GM12878 (cell line): ENCODE data around the gene SAMHD1. TPM values are rescaled to one million over a fixed set of nuclear protein-coding genes. Genes with fewer than 3 reads are reported as not detected.

Experiments
- ATAC-seq: fragments of 200-7000 bp; cut with Tn5 transposase; 3 replicates; pipeline ENCODE4 v1.9.1; 2020; ENCODE audit warnings: mild to moderate bottlenecking, moderate library complexity
- BruUV-seq: library from RNA; stranded (reverse); fragments of 400-500 nt; replicated peaks from 2 replicates; lab custom pipeline; 2021; lab: Mats Ljungman, UMichigan
- CTCF ChIA-PET: fragments of 300-600 bp; sonication (Branson Sonifier 250); formaldehyde crosslinking; extraction: SDS; loops from one replicate; lab custom pipeline; 2021; ENCODE audit warnings: inconsistent platforms; lab: Yijun Ruan, JAX
- POLR2A ChIA-PET: fragments of 350-600 bp; formaldehyde crosslinking; extraction: SDS; loops from one replicate; lab custom pipeline; 2021; ENCODE audit warnings: inconsistent platforms; lab: Charles Lee
- RAD21 ChIA-PET: fragments of 300-600 bp; sonication (Branson Sonifier 250); formaldehyde crosslinking; loops from one replicate; lab custom pipeline; 2023; ENCODE audit warnings: antibody characterized with exemption; ENCODE audit not compliant: unreplicated experiment; lab: Charles Lee
- SMC1A ChIA-PET: fragments of 300-600 bp; sonication (Branson Sonifier 250); formaldehyde crosslinking; loops from one replicate; lab custom pipeline; 2023; ENCODE audit not compliant: unreplicated experiment, uncharacterized antibody; lab: Charles Lee
- DNase-seq: peaks from one replicate; pipeline ENCODE4 v3.0.0-alpha.2; 2011; ENCODE audit warnings: low read depth, low spot score
- FAIRE-seq: peaks from 3 replicates; lab custom pipeline; 2011; peaks lifted over from hg19 to GRCh38; lab: Jason Lieb, UNC
- H2AFZ ChIP-seq: 2 replicates; pipeline ENCODE4 v1.6.0; 2011; ENCODE audit warnings: low read depth, low read length, control low read depth; ENCODE audit not compliant: control insufficient read depth
- H3K27ac ChIP-seq: 2 replicates; pipeline ENCODE4 v1.5.1; 2011; ENCODE audit warnings: control low read depth; ENCODE audit not compliant: control insufficient read depth, insufficient read depth
- H3K27me3 ChIP-seq, 2 experiments: replicated peaks in 1 of 2; 2 replicates each; pipeline versions ENCODE4 v1.6.0 to v1.6.1; 2011; ENCODE audit warnings: low read length in 1 of 2; ENCODE audit not compliant: control insufficient read depth in 2 of 2, insufficient read depth in 2 of 2
- H3K36me3 ChIP-seq, 2 experiments: 2 replicates each; pipeline ENCODE4 v1.5.1; 2011; ENCODE audit warnings: low read length in 1 of 2; ENCODE audit not compliant: control insufficient read depth in 2 of 2, insufficient read depth in 2 of 2
- H3K4me1 ChIP-seq: 2 replicates; pipeline ENCODE4 v1.6.1; 2011; ENCODE audit warnings: mild to moderate bottlenecking, low read length, moderate library complexity, mixed read lengths; ENCODE audit not compliant: control insufficient read depth, insufficient read depth
- H3K4me2 ChIP-seq: 2 replicates; pipeline ENCODE4 v1.6.0; 2011; ENCODE audit warnings: control low read depth; ENCODE audit not compliant: control insufficient read depth, insufficient read depth
- H3K4me3 ChIP-seq: fragments of 200-600 bp; sonication (generic); 2 replicates; pipeline ENCODE4 v1.5.1; 2016
- H3K79me2 ChIP-seq: 2 replicates; pipeline ENCODE4 v1.6.0; 2011; ENCODE audit warnings: low read length; ENCODE audit not compliant: control insufficient read depth, insufficient read depth
- H3K9ac ChIP-seq: 2 replicates; pipeline ENCODE4 v1.8.0; 2011; ENCODE audit warnings: low read length, control low read depth, mixed read lengths; ENCODE audit not compliant: control insufficient read depth, insufficient read depth
- H3K9me3 ChIP-seq: replicated peaks from 3 replicates; pipeline ENCODE4 v1.5.1; 2011; ENCODE audit warnings: mild to moderate bottlenecking, low read length; ENCODE audit not compliant: control insufficient read depth, insufficient read depth
- H4K20me1 ChIP-seq: 2 replicates; pipeline ENCODE4 v1.6.0; 2011; ENCODE audit not compliant: control insufficient read depth, insufficient read depth
- ATF7 ChIP-seq: fragments of 450-650 bp; IDR thresholded peaks from 2 replicates; pipeline ENCODE4 v1.6.1; 2016; ENCODE audit warnings: low read depth, mild to moderate bottlenecking
- EZH2 ChIP-seq: IDR thresholded peaks from 2 replicates; pipeline ENCODE4 v1.6.1; 2012; ENCODE audit warnings: low read depth, mild to moderate bottlenecking, control low read depth, inconsistent platforms, low read length, borderline replicate concordance; ENCODE audit not compliant: control insufficient read depth
- HDGF ChIP-seq: fragments of 450-650 bp; IDR thresholded peaks from 2 replicates; pipeline ENCODE4 v1.6.1; 2016; ENCODE audit warnings: antibody characterized with exemption
- IKZF1 ChIP-seq: fragments of 450-650 bp; conservative IDR thresholded peaks from 2 replicates; pipeline ENCODE4 v1.6.1; 2017; ENCODE audit warnings: antibody characterized with exemption, mild to moderate bottlenecking
- IKZF2 ChIP-seq, 2 experiments: fragments of 450-650 bp; IDR thresholded peaks; 2 replicates each; pipeline ENCODE4 v1.6.1; 2017; ENCODE audit warnings: mild to moderate bottlenecking in 2 of 2, moderate library complexity in 2 of 2
- KLF5 ChIP-seq: fragments of 450-650 bp; IDR thresholded peaks from 2 replicates; pipeline ENCODE4 v1.6.1; 2014; ENCODE audit warnings: mild to moderate bottlenecking; ENCODE audit not compliant: partially characterized antibody
- LARP7 ChIP-seq: fragments of 450-650 bp; IDR thresholded peaks from 2 replicates; pipeline ENCODE4 v1.6.1; 2017; ENCODE audit warnings: mild to moderate bottlenecking
- MEF2A ChIP-seq: IDR thresholded peaks from 2 replicates; pipeline ENCODE4 v1.6.1; 2011; ENCODE audit warnings: low read depth, mild to moderate bottlenecking, low read length, moderate library complexity; ENCODE audit not compliant: insufficient read depth
- MXI1 ChIP-seq: fragments of 150-350 bp; IDR thresholded peaks from 2 replicates; pipeline ENCODE4 v1.6.1; 2011; ENCODE audit warnings: low read depth, mild to moderate bottlenecking, inconsistent platforms, low read length, improper control_type of control experiment
- NFIC ChIP-seq: IDR thresholded peaks from 2 replicates; pipeline ENCODE4 v1.6.1; 2012; ENCODE audit warnings: low read depth, mild to moderate bottlenecking, inconsistent platforms, low read length, moderate library complexity
- NR2C1 ChIP-seq: fragments of 450-650 bp; IDR thresholded peaks from 2 replicates; pipeline ENCODE4 v1.6.1; 2017; ENCODE audit warnings: antibody characterized with exemption, mild to moderate bottlenecking, moderate library complexity
- POLR2A ChIP-seq: IDR thresholded peaks from 2 replicates; pipeline ENCODE4 v1.6.1; 2011; ENCODE audit warnings: low read depth, mild to moderate bottlenecking, low read length
- POLR2AphosphoS2 ChIP-seq: IDR thresholded peaks from 2 replicates; pipeline ENCODE4 v1.6.1; 2011; ENCODE audit warnings: low read depth, mild to moderate bottlenecking, low read length, improper control_type of control experiment, moderate library complexity
- RUNX3 ChIP-seq: IDR thresholded peaks from 2 replicates; pipeline ENCODE4 v1.6.1; 2012; ENCODE audit warnings: low read length, inconsistent platforms
- STAT3 ChIP-seq: IDR thresholded peaks from 2 replicates; pipeline ENCODE4 v1.6.1; 2011; ENCODE audit warnings: low read depth, low read length, improper control_type of control experiment
- SUZ12 ChIP-seq: fragments of 200-600 bp; sonication (generic); IDR thresholded peaks from one replicate; pipeline ENCODE4 v1.6.1; 2018; ENCODE audit warnings: antibody characterized with exemption, mild to moderate bottlenecking; ENCODE audit not compliant: unreplicated experiment
- TCF7 ChIP-seq: IDR thresholded peaks from 2 replicates; pipeline ENCODE4 v1.6.1; 2014; ENCODE audit warnings: antibody characterized with exemption, borderline replicate concordance
- WRNIP1 ChIP-seq: IDR thresholded peaks from 2 replicates; pipeline ENCODE4 v1.6.1; 2011; ENCODE audit warnings: low read depth, low read length, improper control_type of control experiment, borderline replicate concordance
- ZNF622 ChIP-seq: fragments of 450-650 bp; IDR thresholded peaks from 2 replicates; pipeline ENCODE4 v1.6.1; 2017; ENCODE audit warnings: mild to moderate bottlenecking, inconsistent platforms
- WGBS: methylation state at CpG from one replicate; pipeline ENCODE4 v1.1.6; 2016; ENCODE audit warnings: low lambda C conversion rate; ENCODE audit not compliant: insufficient replicate concordance, insufficient coverage; ENCODE audit errors: missing lambda C conversion rate; 5-methylcytosine and 5-hydroxymethylcytosine counted together
- in situ Hi-C: fragments of 300-500 bp; cut with MboI; formaldehyde crosslinking; loops from 9 replicates; pipeline ENCODE4 v1.14.3; 2018; ENCODE audit warnings: mixed read lengths
- intact Hi-C: fragments of 100-400 bp; cut with micrococcal nuclease; formaldehyde crosslinking; loops from one replicate; pipeline ENCODE4 v1.14.2; 2022; ENCODE audit not compliant: unreplicated experiment
- polyA plus RNA-seq, 11 experiments: library from polyadenylated mRNA; depleted of rRNA in 4 of 11; unstranded in 6 of 11; stranded (reverse) in 5 of 11; fragments of >200 nt; fragmentation: Nextera tagmentation in 4 of 11; fragmentation: Illumina TruSeq in 1 of 11; extraction: Ambion mirVana in 4 of 11; extraction: Trizol in 1 of 11; gene quantifications; 1 replicate in 1 of 11; 2 replicates in 10 of 11; pipeline versions ENCODE4 v1.2.1 to v1.2.3, GENCODE V29; 2011 to 2016; ENCODE audit warnings: inconsistent platforms in 2 of 11, missing spikeins in 2 of 11, low read depth in 1 of 11
- total RNA-seq, 4 experiments: library from RNA; depleted of rRNA in 3 of 4; stranded (reverse); fragments of >200 nt in 3 of 4; fragmentation: Illumina TruSeq in 1 of 4; extraction: Trizol in 1 of 4; gene quantifications; 2 replicates each; pipeline versions ENCODE4 v1.2.1 to v1.2.3, GENCODE V29; 2013 to 2021
- TF ChIP-seq, protein P1 (sequence below): IDR thresholded peaks from 2 replicates; pipeline ENCODE4 v1.6.1; 2012; ENCODE audit warnings: low read depth, low read length, improper control_type of control experiment
- TF ChIP-seq, protein P2 (sequence below): IDR thresholded peaks from 2 replicates; pipeline ENCODE4 v1.6.1; 2011; ENCODE audit warnings: low read depth, mild to moderate bottlenecking, low read length, moderate library complexity, borderline replicate concordance; ENCODE audit errors: extremely low read depth
- TF ChIP-seq, protein P3 (sequence below): fragments of 450-650 bp; IDR thresholded peaks from 2 replicates; pipeline ENCODE4 v1.6.1; 2018; ENCODE audit warnings: borderline replicate concordance, mild to moderate bottlenecking; ENCODE audit not compliant: partially characterized antibody

The SAMHD1 gene
- total and polyA plus RNA-seq, 10 of the 15 experiments (the other 5 are each of a cell fraction or from before 2014, with no cell fraction given), result 20.5 to 47.9 (median 38.8) TPM

DNA sequence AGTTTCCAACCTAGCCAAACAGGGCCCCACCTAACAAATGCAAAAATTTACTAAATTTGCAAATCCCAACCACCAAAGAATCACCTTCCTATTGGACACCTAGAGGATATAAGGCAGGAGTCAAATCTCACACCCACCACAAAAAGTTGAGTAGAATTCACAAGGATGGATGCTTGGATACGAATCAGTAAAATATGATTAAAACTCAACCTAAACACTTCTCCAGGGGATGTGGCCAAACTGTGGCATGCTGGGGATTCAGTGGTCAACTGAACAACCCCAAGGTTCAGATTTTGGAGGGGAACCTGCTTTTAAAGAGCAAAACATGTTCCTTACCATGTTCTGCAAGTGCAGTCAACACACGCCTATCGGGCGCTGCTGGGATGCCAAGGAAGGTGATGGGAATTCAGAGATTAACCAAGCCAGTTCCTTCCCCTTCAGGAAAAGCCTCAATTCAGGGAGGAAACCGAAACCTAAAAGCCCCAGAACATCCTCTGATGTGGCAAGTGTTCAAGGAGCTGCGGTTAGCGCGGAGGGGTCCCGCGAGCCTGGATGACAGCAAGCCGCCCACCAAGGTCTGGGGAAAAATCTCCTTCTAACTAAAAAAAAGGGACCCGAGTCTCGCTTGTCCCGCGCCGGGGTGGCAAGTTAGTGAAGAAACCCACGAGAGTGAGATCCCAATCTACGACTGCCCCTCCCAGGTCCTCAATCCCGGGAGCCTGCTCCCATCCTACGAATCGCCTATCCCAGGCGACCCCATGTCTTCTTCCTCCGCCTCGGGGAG lies 902 bp downstream of the SAMHD1 start:
- H3K79me2 ChIP-seq, result peaks cover 23% of the 10 kb centered on the region
- no peaks in the 10 kb centered on the region for H4K20me1 ChIP-seq
- ChIA-PET RAD21 (no interaction called here), POLR2A (no interaction called here), CTCF (interaction anchor here (1.4 kb wide), 1 partner anchor 229 kb away, joined by 4 read pairs; the partner anchor contains the start of genes MROH8 and RPN2), SMC1A (interaction anchor here (0.7 to 1.0 kb wide), 2 partner anchors 131 to 543 kb away, joined by 3 read pairs; no protein-coding TSS in a partner anchor)
- in situ Hi-C loops, result no loop called here
- intact Hi-C loops, result loop anchor here (2.0 to 5.0 kb wide), 2 partner anchors 94 to 142 kb away; no protein-coding TSS in a partner anchor
- WGBS, result 1% methylated on average over 24 of the region's 24 CpGs
- DNase-seq (no peak), FAIRE-seq (no peak), ATAC-seq (peak; percentile 13)
- peak overlapping the region; percentile 89 for H2AFZ ChIP-seq
- H3K36me3 ChIP-seq, result peaks cover 0 to 3% of the 10 kb centered on the region in 2 experiments; a peak in 1 of 4 replicates
- peak overlapping the region; percentile 78 for H3K27ac ChIP-seq
- peak overlapping the region; percentile 70 for H3K9ac ChIP-seq
- peak overlapping the region; percentile 89 for H3K4me2 ChIP-seq
- no peaks in the 10 kb centered on the region for H3K27me3 ChIP-seq
- peak overlapping the region; percentile 96 for H3K4me3 ChIP-seq
- BruUV-seq, result no TSS peak
- no peaks in the 10 kb centered on the region for H3K9me3 ChIP-seq
- peaks cover 5% of the 10 kb centered on the region for H3K4me1 ChIP-seq
- no peak for TF ChIP-seq SUZ12
- TF ChIP-seq KLF5, result no peak
- TF ChIP-seq, protein P1, sequence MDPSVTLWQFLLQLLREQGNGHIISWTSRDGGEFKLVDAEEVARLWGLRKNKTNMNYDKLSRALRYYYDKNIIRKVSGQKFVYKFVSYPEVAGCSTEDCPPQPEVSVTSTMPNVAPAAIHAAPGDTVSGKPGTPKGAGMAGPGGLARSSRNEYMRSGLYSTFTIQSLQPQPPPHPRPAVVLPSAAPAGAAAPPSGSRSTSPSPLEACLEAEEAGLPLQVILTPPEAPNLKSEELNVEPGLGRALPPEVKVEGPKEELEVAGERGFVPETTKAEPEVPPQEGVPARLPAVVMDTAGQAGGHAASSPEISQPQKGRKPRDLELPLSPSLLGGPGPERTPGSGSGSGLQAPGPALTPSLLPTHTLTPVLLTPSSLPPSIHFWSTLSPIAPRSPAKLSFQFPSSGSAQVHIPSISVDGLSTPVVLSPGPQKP, result no peak
- no peak for TF ChIP-seq MEF2A
- TF ChIP-seq EZH2, result no peak
- TF ChIP-seq ZNF622, result no peak
- TF ChIP-seq, protein P2, sequence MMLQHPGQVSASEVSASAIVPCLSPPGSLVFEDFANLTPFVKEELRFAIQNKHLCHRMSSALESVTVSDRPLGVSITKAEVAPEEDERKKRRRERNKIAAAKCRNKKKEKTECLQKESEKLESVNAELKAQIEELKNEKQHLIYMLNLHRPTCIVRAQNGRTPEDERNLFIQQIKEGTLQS, result no peak
- TF ChIP-seq LARP7, result no peak
- peak; percentile 59 for TF ChIP-seq IKZF1
- TF ChIP-seq NR2C1, result no peak
- peak; percentile 79 for TF ChIP-seq RUNX3
- TF ChIP-seq IKZF2 (IDR thresholded peaks at IDR 0.05), result peak; percentile 60 to 79; a peak in 3 of 4 replicates
- TF ChIP-seq TCF7, result peak; percentile 51; the same call in 1 of the 2 replicates
- no peak for TF ChIP-seq POLR2A
- no peak for TF ChIP-seq MXI1
- TF ChIP-seq ATF7, result no peak
- no peak for TF ChIP-seq STAT3
- no peak for TF ChIP-seq WRNIP1
- TF ChIP-seq POLR2AphosphoS2, result no peak
- TF ChIP-seq NFIC, result peak; percentile 24; the same call in 1 of the 2 replicates
- no peak for TF ChIP-seq HDGF
- TF ChIP-seq, protein P3, sequence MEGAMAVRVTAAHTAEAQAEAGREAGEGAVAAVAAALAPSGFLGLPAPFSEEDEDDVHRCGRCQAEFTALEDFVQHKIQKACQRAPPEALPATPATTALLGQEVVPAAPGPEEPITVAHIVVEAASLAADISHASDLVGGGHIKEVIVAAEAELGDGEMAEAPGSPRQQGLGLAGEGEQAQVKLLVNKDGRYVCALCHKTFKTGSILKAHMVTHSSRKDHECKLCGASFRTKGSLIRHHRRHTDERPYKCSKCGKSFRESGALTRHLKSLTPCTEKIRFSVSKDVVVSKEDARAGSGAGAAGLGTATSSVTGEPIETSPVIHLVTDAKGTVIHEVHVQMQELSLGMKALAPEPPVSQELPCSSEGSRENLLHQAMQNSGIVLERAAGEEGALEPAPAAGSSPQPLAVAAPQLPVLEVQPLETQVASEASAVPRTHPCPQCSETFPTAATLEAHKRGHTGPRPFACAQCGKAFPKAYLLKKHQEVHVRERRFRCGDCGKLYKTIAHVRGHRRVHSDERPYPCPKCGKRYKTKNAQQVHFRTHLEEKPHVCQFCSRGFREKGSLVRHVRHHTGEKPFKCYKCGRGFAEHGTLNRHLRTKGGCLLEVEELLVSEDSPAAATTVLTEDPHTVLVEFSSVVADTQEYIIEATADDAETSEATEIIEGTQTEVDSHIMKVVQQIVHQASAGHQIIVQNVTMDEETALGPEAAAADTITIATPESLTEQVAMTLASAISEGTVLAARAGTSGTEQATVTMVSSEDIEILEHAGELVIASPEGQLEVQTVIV, result no peak
